Parathyroid adenoma (tissue), 2 donors: ENCODE data around the gene SH3RF2.

Experiments
- H2AFZ ChIP-seq: fragments of 300-600 bp; sonication (generic); one replicate; pipeline ENCODE4 v1.7.0; 2017; ENCODE audit warnings: antibody characterized with exemption, mild to moderate bottlenecking
- H3K27ac ChIP-seq: fragments of 300-600 bp; sonication (generic); one replicate; pipeline ENCODE4 v1.7.0; 2017
- H3K27me3 ChIP-seq: fragments of 300-600 bp; sonication (generic); one replicate; pipeline ENCODE4 v1.7.0; 2017; ENCODE audit warnings: low read length; ENCODE audit not compliant: control insufficient read depth, insufficient read depth
- H3K36me3 ChIP-seq: fragments of 300-600 bp; sonication (generic); one replicate; pipeline ENCODE4 v1.7.0; 2017; ENCODE audit warnings: low read length; ENCODE audit not compliant: control insufficient read depth, insufficient read depth
- H3K4me1 ChIP-seq: fragments of 300-600 bp; sonication (generic); one replicate; pipeline ENCODE4 v1.7.0; 2017; ENCODE audit warnings: control low read depth
- H3K4me2 ChIP-seq: fragments of 300-600 bp; sonication (generic); one replicate; pipeline ENCODE4 v1.7.0; 2017; ENCODE audit warnings: low read length
- H3K4me3 ChIP-seq: fragments of 300-600 bp; sonication (generic); one replicate; pipeline ENCODE4 v1.7.0; 2017; ENCODE audit warnings: low read depth, low read length
- H3K79me2 ChIP-seq: fragments of 300-600 bp; sonication (generic); one replicate; pipeline ENCODE4 v1.7.0; 2017; ENCODE audit warnings: control low read depth
- H3K9ac ChIP-seq: fragments of 300-600 bp; sonication (generic); one replicate; pipeline ENCODE4 v1.7.0; 2017; ENCODE audit warnings: mild to moderate bottlenecking
- H3K9me3 ChIP-seq: fragments of 300-600 bp; sonication (generic); one replicate; pipeline ENCODE4 v1.7.0; 2017; ENCODE audit warnings: low read length; ENCODE audit not compliant: control insufficient read depth
- CTCF ChIP-seq: fragments of 300-600 bp; sonication (generic); IDR thresholded peaks from one replicate; pipeline ENCODE4 v1.7.0; 2017; ENCODE audit warnings: antibody characterized with exemption, mild to moderate bottlenecking
- donor health status: primary hyperparathyroidism.

The SH3RF2 gene

GRCh38 chr5:145898171-145898570 is 38.2 kb upstream of the SH3RF2 start:
- no peak overlapping the region for H3K27ac ChIP-seq
- H3K4me1 ChIP-seq, result no peaks in the 10 kb centered on the region
- no peak overlapping the region for H3K4me2 ChIP-seq
- no peaks in the 10 kb centered on the region for H3K79me2 ChIP-seq
- no peaks in the 10 kb centered on the region for H3K27me3 ChIP-seq
- no peak overlapping the region for H3K4me3 ChIP-seq
- H3K36me3 ChIP-seq, result no peaks in the 10 kb centered on the region
- H3K9me3 ChIP-seq, result no peaks in the 10 kb centered on the region
- H3K9ac ChIP-seq, result no peak overlapping the region
- no peak for TF ChIP-seq CTCF
- no peak overlapping the region for H2AFZ ChIP-seq

- Histone ChIP-seq H3K27ac (no peak overlapping the region), H3K27me3 (no peaks in the 10 kb centered on the region), H3K36me3 (no peaks in the 10 kb centered on the region), H3K79me2 (no peaks in the 10 kb centered on the region), H3K9ac (no peak overlapping the region), H3K4me1 (no peaks in the 10 kb centered on the region), H3K4me2 (no peak overlapping the region), H3K4me3 (no peak overlapping the region), H2AFZ (no peak overlapping the region), H3K9me3 (no peaks in the 10 kb centered on the region)
- TF ChIP-seq CTCF, result no peak
These were observed 34.0 kb upstream of the SH3RF2 start for GRCh38 chr5:145902421-145902820.

- H3K4me2 ChIP-seq, result no peak overlapping the region
- no peaks in the 10 kb centered on the region for H3K9me3 ChIP-seq
- no peak overlapping the region for H3K27ac ChIP-seq
- H3K4me1 ChIP-seq, result no peaks in the 10 kb centered on the region
- H3K4me3 ChIP-seq, result no peak overlapping the region
- no peak overlapping the region for H2AFZ ChIP-seq
- no peaks in the 10 kb centered on the region for H3K79me2 ChIP-seq
- TF ChIP-seq CTCF, result no peak
- no peak overlapping the region for H3K9ac ChIP-seq
- H3K27me3 ChIP-seq, result no peaks in the 10 kb centered on the region
- H3K36me3 ChIP-seq, result no peaks in the 10 kb centered on the region
These were observed 33.3 kb upstream of the SH3RF2 start for GRCh38 chr5:145903113-145903512.

DNA sequence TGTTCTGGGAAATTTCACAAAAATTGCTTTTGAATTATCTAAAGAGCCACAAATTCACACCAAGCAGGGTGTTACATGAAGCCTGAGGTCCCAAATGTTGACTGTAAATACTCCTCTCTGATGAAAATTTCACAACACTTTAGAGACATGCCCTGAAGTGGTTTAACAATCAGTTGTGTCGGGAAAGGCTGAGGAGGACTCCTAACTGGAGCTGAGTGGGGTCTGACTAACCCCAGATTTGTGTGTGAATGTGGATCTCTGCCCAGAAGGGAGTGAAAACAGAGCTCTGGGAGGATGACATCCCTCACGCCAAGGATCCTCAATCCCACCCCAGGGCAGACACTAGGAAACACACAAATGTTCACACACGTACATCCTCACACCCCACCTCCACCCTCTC is 32.5 kb upstream of the SH3RF2 start:
- H3K9me3 ChIP-seq, result no peaks in the 10 kb centered on the region
- H3K27ac ChIP-seq, result no peak overlapping the region
- no peaks in the 10 kb centered on the region for H3K36me3 ChIP-seq
- no peak overlapping the region for H3K4me2 ChIP-seq
- no peaks in the 10 kb centered on the region for H3K27me3 ChIP-seq
- H3K4me3 ChIP-seq, result no peak overlapping the region
- TF ChIP-seq CTCF, result no peak
- H3K79me2 ChIP-seq, result no peaks in the 10 kb centered on the region
- H3K4me1 ChIP-seq, result no peaks in the 10 kb centered on the region
- no peak overlapping the region for H3K9ac ChIP-seq
- no peak overlapping the region for H2AFZ ChIP-seq

GRCh38 chr5:145904743-145905142 is 31.6 kb upstream of the SH3RF2 start:
- no peaks in the 10 kb centered on the region for H3K9me3 ChIP-seq
- no peaks in the 10 kb centered on the region for H3K4me1 ChIP-seq
- no peaks in the 10 kb centered on the region for H3K36me3 ChIP-seq
- no peak overlapping the region for H3K9ac ChIP-seq
- H3K79me2 ChIP-seq, result no peaks in the 10 kb centered on the region
- TF ChIP-seq CTCF, result no peak
- H2AFZ ChIP-seq, result no peak overlapping the region
- no peaks in the 10 kb centered on the region for H3K27me3 ChIP-seq
- no peak overlapping the region for H3K4me2 ChIP-seq
- H3K27ac ChIP-seq, result no peak overlapping the region
- H3K4me3 ChIP-seq, result no peak overlapping the region
